K562 (cell line): Measurements from ENCODE around the gene MMP7. TPM values are rescaled to one million over a fixed set of nuclear protein-coding genes. Genes with fewer than 3 reads are reported as not detected.

ENCODE experiments used
- ATAC-seq: fragments of 200-7000 bp; cut with Tn5 transposase; 3 replicates; pipeline ENCODE4 v1.9.1; 2020; ENCODE audit warnings: moderate library complexity
- BruUV-seq: library from RNA; stranded (reverse); fragments of 400-500 nt; replicated peaks from 2 replicates; lab custom pipeline; 2021; lab: Mats Ljungman, UMichigan
- CTCF ChIA-PET: fragments of 300-600 bp; formaldehyde crosslinking; extraction: SDS; loops from one replicate; lab custom pipeline; 2021; ENCODE audit warnings: low intra/inter-chr PET ratio; lab: Yijun Ruan, JAX
- POLR2A ChIA-PET: fragments of 300-600, 350-650 bp; sonication (Branson Sonifier 250); formaldehyde crosslinking; extraction: SDS; loops from one replicate; lab custom pipeline; 2021; ENCODE audit warnings: antibody characterized with exemption, inconsistent platforms; lab: Yijun Ruan, JAX
- DNase-seq, 4 experiments: peaks; one replicate each; pipeline versions ENCODE4 v3.0.0 to v3.0.0-alpha.2; 2011 to 2018; ENCODE audit warnings: low spot score in 3 of 4, mixed read lengths in 3 of 4; ENCODE audit errors: extremely low read depth in 1 of 4
- FAIRE-seq: peaks from 2 replicates; lab custom pipeline; 2011; peaks lifted over from hg19 to GRCh38; lab: Jason Lieb, UNC
- H2AFZ ChIP-seq: 2 replicates; pipeline ENCODE4 v1.6.0; 2011; ENCODE audit warnings: low read depth, low read length, control low read depth, inconsistent platforms
- H3K27ac ChIP-seq: fragments of 200-600 bp; 3 replicates; pipeline ENCODE4 v1.8.0; 2011; ENCODE audit warnings: low read depth, mild to moderate bottlenecking, control low read depth, inconsistent platforms, low read length, moderate library complexity, mixed read lengths; ENCODE audit errors: extremely low read depth
- H3K27me3 ChIP-seq, 2 experiments: fragments of 300-600 bp in 1 of 2; 2 replicates in 1 of 2; 3 replicates in 1 of 2; pipeline versions ENCODE4 v1.6.0 to v1.8.0; 2011; ENCODE audit warnings: inconsistent platforms in 2 of 2, low read length in 2 of 2, mild to moderate bottlenecking in 1 of 2, mixed read lengths in 1 of 2, moderate library complexity in 1 of 2; ENCODE audit not compliant: control insufficient read depth in 2 of 2, insufficient read depth in 2 of 2
- H3K36me3 ChIP-seq: fragments of 300-600 bp; 3 replicates; pipeline ENCODE4 v1.8.0; 2011; ENCODE audit warnings: mild to moderate bottlenecking, low read length, inconsistent platforms; ENCODE audit not compliant: control insufficient read depth, insufficient read depth
- H3K4me1 ChIP-seq, 2 experiments: fragments of 200-600 bp in 1 of 2; replicated peaks in 1 of 2; 2 replicates in 1 of 2; 3 replicates in 1 of 2; pipeline versions ENCODE4 v1.5.1 to v1.8.0; 2011; ENCODE audit warnings: inconsistent platforms in 2 of 2, low read length in 2 of 2, mild to moderate bottlenecking in 1 of 2, mixed read lengths in 1 of 2, moderate library complexity in 1 of 2; ENCODE audit not compliant: control insufficient read depth in 2 of 2, insufficient read depth in 2 of 2
- H3K4me2 ChIP-seq: 2 replicates; pipeline ENCODE4 v1.6.1; 2011; ENCODE audit warnings: low read length, control low read depth, inconsistent platforms, mixed read lengths; ENCODE audit not compliant: insufficient read depth
- H3K4me3 ChIP-seq: fragments of 200-600 bp; sonication (generic), shearing (Covaris generic); 2 replicates; pipeline ENCODE4 v1.5.1; 2016; ENCODE audit warnings: control low read depth, inconsistent platforms
- H3K79me2 ChIP-seq: fragments of 200-600 bp; 3 replicates; pipeline ENCODE4 v1.8.0; 2011; ENCODE audit warnings: low read length, inconsistent platforms; ENCODE audit not compliant: control insufficient read depth, insufficient read depth
- H3K9ac ChIP-seq, 2 experiments: 2 replicates each; pipeline versions ENCODE4 v1.6.0 to v1.6.1; 2011; ENCODE audit warnings: low read depth in 2 of 2, low read length in 2 of 2, control low read depth in 1 of 2, inconsistent platforms in 1 of 2, mild to moderate bottlenecking in 1 of 2, mixed read lengths in 1 of 2; ENCODE audit not compliant: insufficient read depth in 1 of 2
- H3K9me1 ChIP-seq: one replicate; pipeline ENCODE4 v1.6.0; 2011; ENCODE audit warnings: inconsistent platforms, mild to moderate bottlenecking, low read length, moderate library complexity; ENCODE audit not compliant: control insufficient read depth, insufficient read depth
- H3K9me3 ChIP-seq: replicated peaks from 2 replicates; pipeline ENCODE4 v1.5.1; 2011; ENCODE audit warnings: low read depth, low read length, inconsistent platforms; ENCODE audit not compliant: control insufficient read depth, insufficient read depth
- H4K20me1 ChIP-seq: replicated peaks from 2 replicates; pipeline ENCODE4 v1.6.1; 2011; ENCODE audit warnings: low read length, inconsistent platforms, mixed read lengths; ENCODE audit not compliant: control insufficient read depth, insufficient read depth
- FOS ChIP-seq: IDR thresholded peaks from 3 replicates; pipeline ENCODE4 v1.6.1; 2011; ENCODE audit not compliant: insufficient read length; ENCODE audit errors: extremely low read depth
- FOXO4 ChIP-seq: fragments of 450-650 bp; formaldehyde crosslinking; IDR thresholded peaks from 2 replicates; pipeline ENCODE4 v1.4.0; 2020; ENCODE audit warnings: mild to moderate bottlenecking, moderate library complexity
- MLX ChIP-seq, 2 experiments: fragments of 450-650 bp in 1 of 2; sonication (generic) in 1 of 2; formaldehyde crosslinking; conservative IDR thresholded peaks; 2 replicates each; pipeline versions ENCODE4 v1.4.0 to v1.8.1; 2020 to 2022; ENCODE audit warnings: mild to moderate bottlenecking in 1 of 2, missing genetic modification reagents in 1 of 2
- THAP7 ChIP-seq: fragments of 250-450 bp; sonication (Bioruptor Pico); IDR thresholded peaks from 2 replicates; pipeline ENCODE4 v1.5.0; 2021
- TRIM24 ChIP-seq, 2 experiments: fragments of 450-650 bp; IDR thresholded peaks; 2 replicates each; pipeline ENCODE4 v1.6.1; 2016
- ZNF143 ChIP-seq: sonication (generic); formaldehyde crosslinking; IDR thresholded peaks from 2 replicates; pipeline ENCODE4 v1.9.0; 2022; ENCODE audit warnings: mild to moderate bottlenecking, missing genetic modification reagents
- ZNF551 ChIP-seq: fragments of 250-450 bp; sonication (Bioruptor Pico); IDR thresholded peaks from 2 replicates; pipeline ENCODE4 v1.5.0; 2021; ENCODE audit warnings: mild to moderate bottlenecking, moderate library complexity
- ZNF717 ChIP-seq: fragments of 250-450 bp; sonication (Bioruptor Pico); IDR thresholded peaks from 2 replicates; pipeline ENCODE4 v1.5.0; 2021
- ZNF79 ChIP-seq: fragments of 250-450 bp; sonication (Bioruptor Pico); IDR thresholded peaks from 2 replicates; pipeline ENCODE4 v1.4.0; 2020; ENCODE audit warnings: low read depth, mild to moderate bottlenecking, moderate library complexity
- WGBS: fragments of 100-300 bp; shearing (Covaris generic); methylation state at CpG from one replicate; pipeline ENCODE4 v1.1.6; 2016; ENCODE audit warnings: low coverage, mixed read lengths; ENCODE audit not compliant: insufficient coverage; ENCODE audit errors: missing lambda C conversion rate; 5-methylcytosine and 5-hydroxymethylcytosine counted together
- in situ Hi-C: fragments of 300-500 bp; cut with MboI; formaldehyde crosslinking; loops from 4 replicates; pipeline ENCODE4 v1.15.0; 2018; ENCODE audit warnings: inconsistent platforms, mixed read lengths
- intact Hi-C: fragments of 100-400 bp; cut with micrococcal nuclease; formaldehyde crosslinking; loops from 2 replicates; pipeline ENCODE4 v1.14.2; 2022
- polyA plus RNA-seq, 8 experiments: library from polyadenylated mRNA; depleted of rRNA in 4 of 8; stranded (reverse) in 5 of 8; unstranded in 3 of 8; fragments of >200 nt; fragmentation: Nextera tagmentation in 2 of 8; fragmentation: Illumina TruSeq in 1 of 8; extraction: Ambion mirVana in 2 of 8; extraction: Trizol in 1 of 8; gene quantifications; 2 replicates each; pipeline versions ENCODE4 v1.2.1 to v1.2.3, GENCODE V29; 2011 to 2014; ENCODE audit warnings: inconsistent platforms in 1 of 8, missing spikeins in 1 of 8
- total RNA-seq, 7 experiments: library from RNA; depleted of rRNA in 6 of 7; stranded (reverse); fragments of >200 nt in 6 of 7; fragmentation: Illumina TruSeq in 2 of 7; extraction: Trizol in 2 of 7; gene quantifications; 2 replicates each; pipeline versions ENCODE4 v1.2.1 to v1.2.3, GENCODE V29; 2011 to 2021; ENCODE audit warnings: low replicate concordance in 1 of 7

Gene MMP7
- total and polyA plus RNA-seq, 9 of the 15 experiments (the other 6 are each of a cell fraction or from before 2014, with no cell fraction given): 0.13 TPM; not detected in 8

GRCh38 chr11:102546923-102547471 is 16.4 kb upstream of the MMP7 start:
- DNase-seq (no peak), FAIRE-seq (no peak), ATAC-seq (no peak)
- in situ Hi-C loops: no loop called here
- H3K36me3 ChIP-seq: no peaks in the 10 kb centered on the region
- POLR2A ChIA-PET: no interaction called here
- H3K27ac ChIP-seq: no peak overlapping the region
- H3K9me1 ChIP-seq: no peaks in the 10 kb centered on the region
- H3K4me2 ChIP-seq: no peak overlapping the region
- H3K9me3 ChIP-seq: no peaks in the 10 kb centered on the region
- CTCF ChIA-PET: no interaction called here
- TF ChIP-seq ZNF717 (CRISPR knock-in tag) (no peak), THAP7 (CRISPR knock-in tag) (no peak), FOXO4 (CRISPR knock-in tag) (no peak)
- TF ChIP-seq, all 486 proteins: peak for 0
- Histone ChIP-seq H3K4me3 (no peak overlapping the region), H3K4me1 (no peaks in the 10 kb centered on the region), H3K27me3 (no peaks in the 10 kb centered on the region), H2AFZ (no peak overlapping the region), H3K9ac (no peak overlapping the region), H3K79me2 (no peaks in the 10 kb centered on the region), H4K20me1 (no peaks in the 10 kb centered on the region)
- intact Hi-C loops: no loop called here
- no TSS peak for BruUV-seq
- WGBS: 0% methylated on average over 3 of the region's 3 CpGs

- POLR2A ChIA-PET: no interaction called here
- WGBS: 3% methylated on average over 4 of the region's 4 CpGs
Observed at GRCh38 chr11:102546427-102546826, 15.9 kb upstream of the MMP7 start.

More at GRCh38 chr11:102546427-102546826, 15.9 kb upstream of the MMP7 start:
- Histone ChIP-seq H3K9me1 (no peaks in the 10 kb centered on the region), H3K36me3 (no peaks in the 10 kb centered on the region), H3K9me3 (no peaks in the 10 kb centered on the region)
- DNase-seq: no peak
- TF ChIP-seq MLX (CRISPR knock-in tag; conservative IDR thresholded peaks at IDR 0.05): no peak
- no peak for TF ChIP-seq ZNF79 (CRISPR knock-in tag)
- no peak for TF ChIP-seq ZNF551
- no peak for TF ChIP-seq ZNF143 (CRISPR knock-in tag)
- no peak for TF ChIP-seq FOS
- TF ChIP-seq TRIM24 (IDR thresholded peaks at IDR 0.05): no peak
- TF ChIP-seq, all 486 proteins: peak for 0
- no peak overlapping the region for H3K4me2 ChIP-seq
- no peak overlapping the region for H3K27ac ChIP-seq
- CTCF ChIA-PET: no interaction called here
- H2AFZ ChIP-seq: no peak overlapping the region
- no peak overlapping the region for H3K9ac ChIP-seq
- FAIRE-seq (no peak), ATAC-seq (no peak)
- H3K4me3 ChIP-seq: no peak overlapping the region
- BruUV-seq: no TSS peak
- intact Hi-C loops (no loop called here), in situ Hi-C loops (no loop called here)
- no peaks in the 10 kb centered on the region for H3K27me3 ChIP-seq
- no peaks in the 10 kb centered on the region for H3K4me1 ChIP-seq
- H3K79me2 ChIP-seq: no peaks in the 10 kb centered on the region
- no peaks in the 10 kb centered on the region for H4K20me1 ChIP-seq
